Effector CD4-positive, alpha-beta T cell (primary cell): ENCODE measurements around the gene PFDN6.
A peak's percentile ranks its signal among the peaks of the same experiment; 100 is the strongest.
"Not testable (repeated sequence)": the region's sequence is repeated elsewhere in the genome, so short reads cannot be mapped to it uniquely, and the experiment has no call there.

Source experiments
- DNase-seq: peaks from one replicate; pipeline ENCODE4 v3.0.0-alpha.2; 2020
- total RNA-seq: gene quantifications from one replicate; lab custom pipeline; 2026; lab: John Stamatoyannopoulos, UW

PFDN6 gene
- 11.8 reads per million, percentile 35 among the genes with 10 or more reads in this experiment for total RNA-seq

GRCh38 chr6:33288921-33289783 lies at the start of gene PFDN6, which contains the start of gene WDR46:
Gene PFDN6, plus strand, starts transcription at chr6:33289601. Its CDS starts 256 bp downstream, at chr6:33289857.
Gene WDR46, minus strand, starts transcription at chr6:33289239. Its CDS starts 69 bp downstream, at chr6:33289170.
- peak; percentile 80 for DNase-seq

- no peak for DNase-seq
These were observed 47.4 kb upstream of the PFDN6 start for GRCh38 chr6:33241968-33242367.

- no peak for DNase-seq
These were observed 45.9 kb upstream of the PFDN6 start for GRCh38 chr6:33243476-33243875.

- DNase-seq: peak; percentile 88
These were observed 41.3 kb upstream of the PFDN6 start for GRCh38 chr6:33247977-33248642.

GRCh38 chr6:33248643-33248931 lies 40.8 kb upstream of the PFDN6 start:
- DNase-seq: no peak

- peak; percentile 95 for DNase-seq
These were observed 40.3 kb upstream of the PFDN6 start for GRCh38 chr6:33248932-33249731.

- DNase-seq: no peak
These were observed 39.4 kb upstream of the PFDN6 start for GRCh38 chr6:33249732-33250630.

- no peak for DNase-seq
These were observed 38.7 kb upstream of the PFDN6 start for GRCh38 chr6:33250731-33251130.

GRCh38 chr6:33251395-33252012 lies 37.9 kb upstream of the PFDN6 start:
- no peak for DNase-seq

- no peak for DNase-seq
These were observed 36.6 kb upstream of the PFDN6 start for GRCh38 chr6:33252759-33253158.

- DNase-seq: no peak
These were observed 34.8 kb upstream of the PFDN6 start for GRCh38 chr6:33254591-33254990.

GRCh38 chr6:33259032-33259431 lies 30.4 kb upstream of the PFDN6 start:
- no peak for DNase-seq

GRCh38 chr6:33262490-33262889 lies 26.9 kb upstream of the PFDN6 start:
- DNase-seq: not testable (repeated sequence)

GRCh38 chr6:33264015-33264414 lies 25.4 kb upstream of the PFDN6 start:
- DNase-seq: no peak

- no peak for DNase-seq
These were observed 18.3 kb upstream of the PFDN6 start for GRCh38 chr6:33271117-33271467.

GRCh38 chr6:33271468-33272274 lies 17.7 kb upstream of the PFDN6 start, which contains the start of the genes RPS18 and VPS52:
Gene RPS18, plus strand, starts transcription at chr6:33272075. Its CDS starts 45 bp downstream, at chr6:33272120.
Gene VPS52, minus strand, starts transcription at chr6:33271876. Its CDS starts 201 bp downstream, at chr6:33271675.
- DNase-seq: peak; percentile 89

- no peak for DNase-seq
These were observed 16.9 kb upstream of the PFDN6 start for GRCh38 chr6:33272275-33273128.

- no peak for DNase-seq
These were observed 16.1 kb upstream of the PFDN6 start for GRCh38 chr6:33273129-33273923.
